Nasal cavity respiratory epithelium epithelial cell of viscerocranial mucosa (primary cell): ENCODE measurements around the gene ELP1. TPM values are rescaled to one million over a fixed set of nuclear protein-coding genes. Genes with fewer than 3 reads are reported as not detected.

Experiments
- total RNA-seq: library from RNA; depleted of rRNA; stranded (reverse); fragments of >200 nt; gene quantifications from 2 replicates; pipeline ENCODE4 v1.2.3, GENCODE V29; 2014

ELP1 gene, protein sequence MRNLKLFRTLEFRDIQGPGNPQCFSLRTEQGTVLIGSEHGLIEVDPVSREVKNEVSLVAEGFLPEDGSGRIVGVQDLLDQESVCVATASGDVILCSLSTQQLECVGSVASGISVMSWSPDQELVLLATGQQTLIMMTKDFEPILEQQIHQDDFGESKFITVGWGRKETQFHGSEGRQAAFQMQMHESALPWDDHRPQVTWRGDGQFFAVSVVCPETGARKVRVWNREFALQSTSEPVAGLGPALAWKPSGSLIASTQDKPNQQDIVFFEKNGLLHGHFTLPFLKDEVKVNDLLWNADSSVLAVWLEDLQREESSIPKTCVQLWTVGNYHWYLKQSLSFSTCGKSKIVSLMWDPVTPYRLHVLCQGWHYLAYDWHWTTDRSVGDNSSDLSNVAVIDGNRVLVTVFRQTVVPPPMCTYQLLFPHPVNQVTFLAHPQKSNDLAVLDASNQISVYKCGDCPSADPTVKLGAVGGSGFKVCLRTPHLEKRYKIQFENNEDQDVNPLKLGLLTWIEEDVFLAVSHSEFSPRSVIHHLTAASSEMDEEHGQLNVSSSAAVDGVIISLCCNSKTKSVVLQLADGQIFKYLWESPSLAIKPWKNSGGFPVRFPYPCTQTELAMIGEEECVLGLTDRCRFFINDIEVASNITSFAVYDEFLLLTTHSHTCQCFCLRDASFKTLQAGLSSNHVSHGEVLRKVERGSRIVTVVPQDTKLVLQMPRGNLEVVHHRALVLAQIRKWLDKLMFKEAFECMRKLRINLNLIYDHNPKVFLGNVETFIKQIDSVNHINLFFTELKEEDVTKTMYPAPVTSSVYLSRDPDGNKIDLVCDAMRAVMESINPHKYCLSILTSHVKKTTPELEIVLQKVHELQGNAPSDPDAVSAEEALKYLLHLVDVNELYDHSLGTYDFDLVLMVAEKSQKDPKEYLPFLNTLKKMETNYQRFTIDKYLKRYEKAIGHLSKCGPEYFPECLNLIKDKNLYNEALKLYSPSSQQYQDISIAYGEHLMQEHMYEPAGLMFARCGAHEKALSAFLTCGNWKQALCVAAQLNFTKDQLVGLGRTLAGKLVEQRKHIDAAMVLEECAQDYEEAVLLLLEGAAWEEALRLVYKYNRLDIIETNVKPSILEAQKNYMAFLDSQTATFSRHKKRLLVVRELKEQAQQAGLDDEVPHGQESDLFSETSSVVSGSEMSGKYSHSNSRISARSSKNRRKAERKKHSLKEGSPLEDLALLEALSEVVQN (N-terminal part only)
- total RNA-seq: 55.0 and 64.6 TPM in 2 replicates

DNA sequence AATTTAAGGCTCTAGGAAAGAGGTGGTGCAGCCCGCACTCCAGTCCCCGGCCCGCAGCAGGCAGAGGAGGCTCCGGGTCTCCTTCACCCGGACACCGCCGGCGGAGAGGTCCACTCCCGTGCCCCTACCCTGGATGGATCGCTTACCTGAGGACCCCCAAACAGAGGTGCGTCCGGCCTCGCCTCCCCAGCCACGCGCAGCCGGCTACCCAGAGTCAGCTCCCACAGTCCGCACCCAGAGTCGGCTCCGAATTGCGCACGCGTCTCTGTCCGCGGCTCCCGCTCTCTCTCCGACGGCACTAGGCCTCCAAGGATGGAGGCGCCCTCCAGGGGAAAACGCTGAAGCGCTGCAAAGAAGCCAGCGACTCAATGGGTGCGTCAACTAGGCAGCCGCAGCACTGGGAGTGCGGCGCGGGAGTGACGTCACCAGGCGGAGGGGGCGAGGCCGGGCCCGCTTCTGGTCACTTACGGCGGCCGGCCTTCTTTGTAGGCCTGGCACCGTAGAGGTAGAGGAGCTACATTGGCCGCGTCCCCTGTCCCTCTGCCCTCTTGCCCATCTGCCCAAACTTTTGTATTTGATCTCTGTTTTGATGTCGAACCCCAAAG is at the start of gene ELP1:
Gene ELP1 (minus strand): TSS at position 407 of the 605 bp plus-strand sequence. CDS start 2,978 bp downstream, outside the sequence.

DNA sequence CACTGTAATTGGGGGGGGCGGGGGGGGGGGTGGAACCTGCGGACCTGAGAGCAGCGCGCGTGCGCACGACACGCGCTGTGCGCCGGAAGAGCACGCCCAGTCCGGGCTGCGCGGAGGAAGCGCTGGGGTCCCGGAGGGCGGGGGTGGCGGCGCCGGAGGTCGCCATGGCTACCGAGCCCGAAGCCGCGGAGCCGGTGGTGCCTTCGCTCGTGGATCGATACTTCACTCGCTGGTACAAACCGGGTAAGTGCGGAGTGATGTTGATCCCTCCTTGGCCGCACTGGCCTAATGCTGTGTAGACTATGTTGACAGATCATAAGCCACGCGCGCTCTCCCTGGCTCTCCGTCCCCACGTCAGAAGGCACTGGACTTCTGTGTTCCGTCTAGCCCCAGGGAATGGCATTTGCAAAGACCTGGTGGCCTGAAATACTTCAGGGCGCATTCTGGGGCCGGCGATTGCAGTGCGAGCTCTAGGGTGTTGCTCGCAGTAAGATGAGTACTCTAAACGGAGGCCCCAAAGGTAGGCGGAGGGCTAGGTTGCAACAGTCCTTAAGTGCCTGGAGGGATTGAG is 484 bp upstream of the ELP1 start, which contains the start of gene ABITRAM:
Gene ABITRAM (plus strand): TSS at position 78 of the 571 bp plus-strand sequence. CDS start 87 bp downstream, at position 165.

DNA sequence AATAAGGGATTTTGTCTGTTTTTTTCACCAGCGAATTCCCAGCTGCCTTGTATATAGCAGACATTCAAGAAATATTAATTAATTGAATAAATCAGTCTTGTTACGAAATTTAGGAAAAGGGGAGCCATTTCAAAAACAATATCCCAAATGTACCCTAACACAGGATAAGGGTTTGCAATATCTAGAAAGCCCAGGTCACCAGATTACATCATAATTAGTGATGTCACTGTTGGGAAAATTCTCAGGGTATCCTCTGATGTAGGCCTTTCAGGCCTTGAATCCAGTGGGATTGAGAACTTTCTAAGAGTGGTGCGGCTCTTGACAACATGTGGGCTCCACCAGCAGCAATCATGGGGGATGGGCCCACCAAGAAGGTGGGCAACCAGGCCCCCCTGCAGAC is 71.9 kb downstream of the ELP1 start, which contains the start of gene ACTL7A:
Gene ACTL7A (plus strand): TSS at position 270 of the 400 bp plus-strand sequence. CDS start 57 bp downstream, at position 327.

DNA sequence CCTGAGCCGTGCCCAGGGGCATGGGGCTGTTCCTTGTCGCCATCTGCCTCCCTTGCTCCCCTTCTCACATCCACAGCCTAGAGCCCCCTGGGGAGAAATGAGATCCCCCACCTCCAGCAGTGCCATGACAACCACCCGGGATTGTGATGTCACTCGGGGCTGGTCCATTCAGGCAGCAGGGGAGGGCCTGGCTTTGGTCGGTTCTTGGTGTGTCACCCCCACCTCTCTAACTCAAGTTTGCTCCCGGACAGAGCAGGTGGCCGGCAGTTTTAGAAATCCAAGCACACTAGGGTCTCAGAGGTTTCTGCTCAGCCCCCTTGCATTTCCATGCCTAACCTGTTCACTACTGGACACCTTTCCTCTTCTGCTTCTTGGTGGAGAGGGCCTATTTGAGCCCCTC is 78.0 kb downstream of the ELP1 start, which contains the start of gene ACTL7B:
Gene ACTL7B (minus strand): TSS at position 99 of the 400 bp plus-strand sequence. CDS start 56 bp downstream, at position 43.

Other genes starting within 250 kb of the ELP1 start
- 0.07 TPM in 1 of 2 replicates, not detected in the other for gene ACTL7B, start 78.1 kb downstream of the ELP1 start, total RNA-seq
- gene ACTL7A, start 71.9 kb downstream of the ELP1 start, total RNA-seq: not detected in 2 replicates
- 10.9 and 15.5 TPM in 2 replicates for gene ABITRAM, start 276 bp upstream of the ELP1 start, total RNA-seq
- 6.8 and 35.2 TPM in 2 replicates for gene CTNNAL1, start 79.4 kb upstream of the ELP1 start, total RNA-seq
- gene TMEM245, start 185.8 kb upstream of the ELP1 start, total RNA-seq: 56.7 and 60.0 TPM in 2 replicates
- gene FRRS1L, start 233.1 kb upstream of the ELP1 start, total RNA-seq: 0.07 TPM in 1 of 2 replicates, not detected in the other